Esophagus muscularis mucosa (tissue), 4 donors: Measurements from ENCODE around the gene PLCG1.

Experiments
- CTCF ChIP-seq, 3 experiments: fragments of 200-600 bp in 2 of 3; fragments of 450-650 bp in 1 of 3; sonication (generic) in 2 of 3; IDR thresholded peaks; one replicate each; pipeline ENCODE4 v1.5.1; 2017 to 2019; ENCODE audit warnings: antibody characterized with exemption in 3 of 3, mild to moderate bottlenecking in 2 of 3, moderate library complexity in 1 of 3
- EP300 ChIP-seq: sonication (generic); formaldehyde crosslinking; IDR thresholded peaks from one replicate; pipeline ENCODE4 v1.6.1; 2017; ENCODE audit warnings: antibody characterized with exemption
- POLR2A ChIP-seq: fragments of 450-650 bp; IDR thresholded peaks from one replicate; pipeline ENCODE4 v1.6.1; 2017; ENCODE audit warnings: antibody characterized with exemption, moderate library complexity, mild to moderate bottlenecking, low read depth
- POLR2AphosphoS5 ChIP-seq, 2 donors: sonication (generic); formaldehyde crosslinking; IDR thresholded peaks; one replicate each; pipeline ENCODE4 v1.6.1; 2017; ENCODE audit warnings: antibody characterized with exemption in 2 of 2

GRCh38 chr20:41154436-41155176 is 17.3 kb downstream of the PLCG1 start:
- TF ChIP-seq CTCF (IDR thresholded peaks at IDR 0.05) (no peak), EP300 (no peak), POLR2A (no peak), POLR2AphosphoS5 (IDR thresholded peaks at IDR 0.05) (no peak)
